ENCODE results near the gene ASTN1. TPM values are rescaled to one million over a fixed set of nuclear protein-coding genes. Genes with fewer than 3 reads are reported as not detected.

Gene ASTN1
- total RNA-seq, 2 donors from 2014 or later: 0.23 to 0.62 TPM

DNA sequence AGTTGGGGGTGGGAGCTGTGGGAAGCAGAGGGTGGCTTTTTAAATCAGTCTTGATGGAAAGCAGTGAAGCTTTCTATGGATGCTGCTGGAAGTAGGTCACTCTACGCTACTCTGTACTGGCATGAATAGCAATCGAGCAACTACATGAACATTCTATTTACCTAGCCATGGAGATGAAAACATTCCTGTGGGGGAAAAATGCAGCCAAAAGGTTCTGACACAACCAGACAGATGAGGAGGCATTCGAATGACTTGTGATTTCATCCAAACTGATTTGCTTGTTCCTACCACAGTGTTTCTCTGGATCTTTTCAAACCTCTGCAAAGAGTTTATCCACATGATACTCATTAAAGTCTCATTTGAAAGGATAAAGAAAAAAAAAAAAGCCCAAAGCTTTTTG lies 95.0 kb downstream of the ASTN1 start:
- Histone ChIP-seq H3K36me3 (no peaks in the 10 kb centered on the region), H3K4me3 (no peak overlapping the region), H3K4me1 (replicated peaks) (no peaks in the 10 kb centered on the region), H3K27me3 (replicated peaks; ENCODE audit: insufficient read depth) (no peaks in the 10 kb centered on the region), H3K9me3 (no peaks in the 10 kb centered on the region), H3K27ac (no peak overlapping the region)
- DNase-seq (ENCODE audit: low spot score): no peak
- TF ChIP-seq, protein P1, sequence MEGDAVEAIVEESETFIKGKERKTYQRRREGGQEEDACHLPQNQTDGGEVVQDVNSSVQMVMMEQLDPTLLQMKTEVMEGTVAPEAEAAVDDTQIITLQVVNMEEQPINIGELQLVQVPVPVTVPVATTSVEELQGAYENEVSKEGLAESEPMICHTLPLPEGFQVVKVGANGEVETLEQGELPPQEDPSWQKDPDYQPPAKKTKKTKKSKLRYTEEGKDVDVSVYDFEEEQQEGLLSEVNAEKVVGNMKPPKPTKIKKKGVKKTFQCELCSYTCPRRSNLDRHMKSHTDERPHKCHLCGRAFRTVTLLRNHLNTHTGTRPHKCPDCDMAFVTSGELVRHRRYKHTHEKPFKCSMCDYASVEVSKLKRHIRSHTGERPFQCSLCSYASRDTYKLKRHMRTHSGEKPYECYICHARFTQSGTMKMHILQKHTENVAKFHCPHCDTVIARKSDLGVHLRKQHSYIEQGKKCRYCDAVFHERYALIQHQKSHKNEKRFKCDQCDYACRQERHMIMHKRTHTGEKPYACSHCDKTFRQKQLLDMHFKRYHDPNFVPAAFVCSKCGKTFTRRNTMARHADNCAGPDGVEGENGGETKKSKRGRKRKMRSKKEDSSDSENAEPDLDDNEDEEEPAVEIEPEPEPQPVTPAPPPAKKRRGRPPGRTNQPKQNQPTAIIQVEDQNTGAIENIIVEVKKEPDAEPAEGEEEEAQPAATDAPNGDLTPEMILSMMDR (IDR thresholded peaks at IDR 0.05): no peak
- 51% methylated on average over 3 of the region's 3 CpGs for WGBS
- intact Hi-C loops (cut with DNase I): no loop called here

- 79% methylated on average over 7 of the region's 7 CpGs for WGBS
- TF ChIP-seq, protein P1 (IDR thresholded peaks at IDR 0.05): no peak
- TF ChIP-seq POLR2AphosphoS5 (IDR thresholded peaks at IDR 0.05): no peak
- no peak for TF ChIP-seq POLR2A (IDR thresholded peaks at IDR 0.05)
- no peak for DNase-seq (ENCODE audit: low spot score)
- Histone ChIP-seq H3K27me3 (replicated peaks; ENCODE audit: insufficient read depth) (no peaks in the 10 kb centered on the region), H3K36me3 (no peaks in the 10 kb centered on the region), H3K9me3 (no peaks in the 10 kb centered on the region), H3K27ac (no peak overlapping the region), H3K4me3 (no peak overlapping the region), H3K4me1 (replicated peaks) (no peaks in the 10 kb centered on the region)
- intact Hi-C loops (cut with DNase I): no loop called here
These were observed 96.6 kb downstream of the ASTN1 start for GRCh38 chr1:177067752-177068410.

DNA sequence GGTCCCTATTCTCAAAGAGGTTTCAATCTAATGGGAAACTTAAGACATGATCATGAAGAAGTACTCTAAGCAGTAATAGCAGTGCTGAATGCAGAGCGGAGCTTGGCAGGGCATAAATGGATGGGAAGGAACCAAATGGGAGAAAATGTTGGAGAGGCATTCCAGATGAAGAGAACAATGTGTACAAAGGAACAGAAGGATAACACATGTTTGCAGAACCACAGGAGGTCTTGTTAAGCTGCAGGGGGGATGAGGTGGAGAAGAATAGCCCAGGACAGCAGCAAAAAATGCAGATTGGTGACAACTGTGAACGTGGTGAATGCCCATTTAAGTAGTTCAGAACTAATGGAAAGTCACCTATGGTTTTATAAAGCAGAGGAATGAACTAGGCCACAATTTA lies 99.1 kb downstream of the ASTN1 start:
- Histone ChIP-seq H3K36me3 (no peaks in the 10 kb centered on the region), H3K4me3 (no peak overlapping the region), H3K4me1 (replicated peaks) (no peaks in the 10 kb centered on the region), H3K27me3 (replicated peaks; ENCODE audit: insufficient read depth) (no peaks in the 10 kb centered on the region), H3K27ac (no peak overlapping the region), H3K9me3 (no peaks in the 10 kb centered on the region)
- TF ChIP-seq POLR2AphosphoS5 (IDR thresholded peaks at IDR 0.05): no peak
- no peak for TF ChIP-seq POLR2A (IDR thresholded peaks at IDR 0.05)
- TF ChIP-seq, protein P1 (IDR thresholded peaks at IDR 0.05): no peak
- intact Hi-C loops (cut with DNase I): no loop called here
- WGBS: 55% methylated on average over 2 of the region's 2 CpGs
- DNase-seq (ENCODE audit: low spot score): no peak

- no peaks in the 10 kb centered on the region for H3K27me3 ChIP-seq (replicated peaks; ENCODE audit: insufficient read depth)
- intact Hi-C loops (cut with DNase I): no loop called here
- no peak for DNase-seq (ENCODE audit: low spot score)
- H3K4me1 ChIP-seq (replicated peaks): no peaks in the 10 kb centered on the region
- TF ChIP-seq, protein P1 (IDR thresholded peaks at IDR 0.05): no peak
- no peak for TF ChIP-seq POLR2A (IDR thresholded peaks at IDR 0.05)
- TF ChIP-seq POLR2AphosphoS5 (IDR thresholded peaks at IDR 0.05): no peak
- no peaks in the 10 kb centered on the region for H3K9me3 ChIP-seq
- 79% methylated on average over 6 of the region's 6 CpGs for WGBS
- no peaks in the 10 kb centered on the region for H3K36me3 ChIP-seq
- H3K4me3 ChIP-seq: no peak overlapping the region
- no peak overlapping the region for H3K27ac ChIP-seq
These were observed 100.9 kb downstream of the ASTN1 start for GRCh38 chr1:177063648-177064047.

DNA sequence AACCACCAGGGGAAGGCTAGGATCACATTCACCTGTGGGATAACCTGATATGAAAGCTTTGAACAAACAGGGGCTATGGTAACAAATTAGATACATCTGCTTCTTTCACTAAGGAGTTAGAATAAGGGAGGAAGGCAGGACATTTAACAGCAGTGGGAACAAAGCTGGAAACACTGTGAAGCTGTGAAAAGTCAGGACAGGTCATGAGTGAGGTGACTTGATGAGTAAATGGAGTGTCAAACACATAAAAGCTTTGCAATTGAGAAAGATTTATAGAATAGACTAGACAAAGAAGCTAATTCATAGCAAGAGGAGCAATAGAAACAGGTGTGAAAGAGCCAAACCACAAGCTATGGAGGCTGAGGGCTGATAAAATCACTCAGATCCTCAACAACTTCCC lies 110.0 kb downstream of the ASTN1 start:
- TF ChIP-seq POLR2AphosphoS5 (IDR thresholded peaks at IDR 0.05) (no peak), POLR2A (IDR thresholded peaks at IDR 0.05) (no peak)
- TF ChIP-seq, protein P1 (IDR thresholded peaks at IDR 0.05): no peak
- Histone ChIP-seq H3K27me3 (replicated peaks; ENCODE audit: insufficient read depth) (no peaks in the 10 kb centered on the region), H3K9me3 (no peaks in the 10 kb centered on the region), H3K4me3 (no peak overlapping the region), H3K27ac (no peak overlapping the region), H3K36me3 (no peaks in the 10 kb centered on the region), H3K4me1 (replicated peaks) (no peaks in the 10 kb centered on the region)
- no peak for DNase-seq (ENCODE audit: low spot score)
- intact Hi-C loops (cut with DNase I): no loop called here
